Neuronal stem cell (in vitro differentiated cells): ENCODE results near the gene CHD2.

Experiments
- DNase-seq: peaks from one replicate; pipeline ENCODE4 v3.0.0-alpha.2; 2013; ENCODE audit warnings: low spot score
- H2AFZ ChIP-seq: one replicate; pipeline ENCODE4 v1.6.1; 2013; ENCODE audit warnings: mild to moderate bottlenecking, low read length, inconsistent platforms
- H2AK5ac ChIP-seq: 2 replicates; pipeline ENCODE4 v1.6.1; 2013; ENCODE audit warnings: low read depth, mild to moderate bottlenecking, inconsistent platforms, low read length, moderate library complexity, mixed read lengths
- H2BK120ac ChIP-seq: 2 replicates; pipeline ENCODE4 v1.6.1; 2013; ENCODE audit warnings: low read depth, mild to moderate bottlenecking, inconsistent platforms, low read length, moderate library complexity, mixed read lengths
- H2BK12ac ChIP-seq: one replicate; pipeline ENCODE4 v1.6.1; 2013; ENCODE audit warnings: low read length, inconsistent platforms
- H2BK15ac ChIP-seq: 2 replicates; pipeline ENCODE4 v1.6.1; 2013; ENCODE audit warnings: mild to moderate bottlenecking, low read length, inconsistent platforms, mixed read lengths
- H2BK5ac ChIP-seq: one replicate; pipeline ENCODE4 v1.6.1; 2013; ENCODE audit warnings: inconsistent platforms, mild to moderate bottlenecking, low read length, moderate library complexity
- H3K14ac ChIP-seq: one replicate; pipeline ENCODE4 v1.6.1; 2013; ENCODE audit warnings: low read length, inconsistent platforms
- H3K18ac ChIP-seq: 2 replicates; pipeline ENCODE4 v1.6.1; 2013; ENCODE audit warnings: low read length, inconsistent platforms
- H3K23ac ChIP-seq: 2 replicates; pipeline ENCODE4 v1.6.1; 2013; ENCODE audit warnings: low read depth, mild to moderate bottlenecking, mixed read lengths, low read length, inconsistent platforms; ENCODE audit not compliant: poor library complexity
- H3K27ac ChIP-seq: replicated peaks from 3 replicates; pipeline ENCODE4 v1.5.1; 2013; ENCODE audit warnings: low read length, inconsistent platforms
- H3K27me3 ChIP-seq, 3 experiments: 2 replicates each; pipeline ENCODE4 v1.6.1; 2013; ENCODE audit warnings: low read length in 3 of 3, mild to moderate bottlenecking in 2 of 3, inconsistent platforms in 1 of 3, low read depth in 1 of 3, mixed read lengths in 1 of 3, moderate library complexity in 1 of 3; ENCODE audit not compliant: control insufficient read depth in 3 of 3, insufficient read depth in 3 of 3
- H3K36me3 ChIP-seq, 2 donors: replicated peaks in 1 of 2; 2 replicates each; pipeline ENCODE4 v1.6.1; 2013; ENCODE audit warnings: low read length in 2 of 2; ENCODE audit not compliant: control insufficient read depth in 2 of 2, insufficient read depth in 2 of 2
- H3K4ac ChIP-seq: 2 replicates; pipeline ENCODE4 v1.6.1; 2013; ENCODE audit warnings: inconsistent platforms, mild to moderate bottlenecking, low read length, moderate library complexity
- H3K4me1 ChIP-seq, 2 donors: 1 replicate in 1 of 2; 2 replicates in 1 of 2; pipeline ENCODE4 v1.6.1; 2013; ENCODE audit warnings: low read length in 2 of 2, low read depth in 1 of 2; ENCODE audit not compliant: control insufficient read depth in 2 of 2, insufficient read depth in 1 of 2
- H3K4me2 ChIP-seq: one replicate; pipeline ENCODE4 v1.6.1; 2013; ENCODE audit warnings: mild to moderate bottlenecking, low read length, inconsistent platforms; ENCODE audit not compliant: insufficient read depth, poor library complexity, severe bottlenecking
- H3K4me3 ChIP-seq, 2 donors: 2 replicates each; pipeline ENCODE4 v1.5.1; 2013; ENCODE audit warnings: low read length in 2 of 2, mild to moderate bottlenecking in 2 of 2, inconsistent platforms in 1 of 2, moderate library complexity in 1 of 2
- H3K79me1 ChIP-seq: one replicate; pipeline ENCODE4 v1.6.1; 2013; ENCODE audit warnings: low read depth, mild to moderate bottlenecking, inconsistent platforms, low read length, moderate library complexity
- H3K9ac ChIP-seq: one replicate; pipeline ENCODE4 v1.6.1; 2013; ENCODE audit warnings: mild to moderate bottlenecking, low read depth, low read length, inconsistent platforms; ENCODE audit not compliant: poor library complexity
- H3K9me3 ChIP-seq, 2 donors: replicated peaks in 1 of 2; 2 replicates each; pipeline versions ENCODE3 to v1.6.1; 2013; ENCODE audit warnings: low read length in 2 of 2, mild to moderate bottlenecking in 2 of 2, inconsistent platforms in 1 of 2, low read depth in 1 of 2, mixed read lengths in 1 of 2, moderate library complexity in 1 of 2; ENCODE audit not compliant: control insufficient read depth in 2 of 2, insufficient read depth in 1 of 2
- H4K8ac ChIP-seq: one replicate; pipeline ENCODE4 v1.6.1; 2013; ENCODE audit warnings: low read depth, mild to moderate bottlenecking, inconsistent platforms, low read length, moderate library complexity
- H4K91ac ChIP-seq: one replicate; pipeline ENCODE4 v1.6.1; 2013; ENCODE audit warnings: low read length, low read depth, mild to moderate bottlenecking, inconsistent platforms; ENCODE audit not compliant: poor library complexity
- WGBS, 2 donors: extraction: QIAGEN DNeasy Blood & Tissue Kit; methylation state at CpG; one replicate each; pipeline ENCODE4 v1.1.7; 2013; ENCODE audit warnings: missing lambda C conversion rate in 2 of 2, mixed read lengths in 1 of 2; ENCODE audit not compliant: insufficient read length in 2 of 2, insufficient replicate concordance in 1 of 2; ENCODE audit errors: extremely low coverage in 2 of 2; 5-methylcytosine and 5-hydroxymethylcytosine counted together

The CHD2 gene

DNA sequence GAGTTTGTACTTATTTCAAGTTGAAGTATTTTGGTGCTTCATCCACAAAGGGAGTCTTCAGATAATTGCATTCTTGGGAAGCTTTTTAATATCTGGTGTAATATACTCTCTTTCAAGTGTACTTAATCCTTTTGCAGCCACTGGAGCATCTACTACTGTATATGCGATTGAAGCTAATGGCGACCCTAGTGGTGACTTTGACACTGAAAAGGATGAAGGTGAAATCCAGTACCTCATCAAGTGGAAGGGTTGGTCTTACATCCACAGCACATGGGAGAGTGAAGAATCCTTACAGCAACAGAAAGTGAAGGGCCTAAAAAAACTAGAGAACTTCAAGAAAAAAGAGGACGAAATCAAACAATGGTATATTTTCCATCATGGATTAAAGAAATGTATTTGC, 42.6 kb downstream of the CHD2 start:
- Histone ChIP-seq H2BK12ac (no peak overlapping the region), H4K8ac (no peak overlapping the region), H3K27ac (no peak overlapping the region), H3K9ac (no peak overlapping the region), H3K4ac (no peak overlapping the region), H3K4me1 (no peaks in the 10 kb centered on the region), H3K4me2 (no peak overlapping the region), H2BK120ac (no peak overlapping the region), H3K18ac (no peak overlapping the region), H3K27me3 (no peaks in the 10 kb centered on the region), H2AK5ac (no peak overlapping the region), H3K79me1 (no peaks in the 10 kb centered on the region), H3K9me3 (peaks cover 12 to 43% of the 10 kb centered on the region in 2 donors), H3K36me3 (peaks cover 36 to 98% of the 10 kb centered on the region in 2 donors), H2BK15ac (no peak overlapping the region), H3K23ac (no peak overlapping the region), H2AFZ (no peak overlapping the region), H2BK5ac (no peak overlapping the region), H3K4me3 (no peak overlapping the region), H4K91ac (no peak overlapping the region), H3K14ac (no peak overlapping the region)
- DNase-seq: no peak
- no CpG with 5 or more reads among the region's 3 CpGs for WGBS, 2 donors

DNA sequence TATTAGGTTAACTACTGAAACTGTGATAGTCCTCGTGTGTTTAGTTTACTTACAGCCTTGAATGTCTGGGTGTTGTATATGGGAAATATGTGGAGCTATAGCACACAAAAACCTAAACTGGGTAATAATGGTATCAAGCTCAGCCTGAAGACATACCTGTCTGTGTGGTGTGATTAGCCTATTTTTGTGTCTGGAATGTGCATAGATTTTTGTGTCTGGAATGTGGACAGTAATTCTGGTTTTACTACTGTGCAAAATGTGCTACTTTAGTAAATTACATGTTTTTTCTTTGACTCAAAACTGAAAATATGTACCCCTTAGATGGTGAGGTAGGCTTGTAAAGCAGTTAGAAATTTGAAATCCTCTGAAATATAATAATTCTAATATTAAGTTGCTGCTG, 43.5 kb downstream of the CHD2 start:
- H2AK5ac ChIP-seq: no peak overlapping the region
- no peak overlapping the region for H2AFZ ChIP-seq
- no peak overlapping the region for H3K4ac ChIP-seq
- no peak overlapping the region for H2BK12ac ChIP-seq
- H2BK15ac ChIP-seq: no peak overlapping the region
- H4K8ac ChIP-seq: no peak overlapping the region
- no peaks in the 10 kb centered on the region for H3K79me1 ChIP-seq
- no peak overlapping the region for H4K91ac ChIP-seq
- peaks cover 15 to 52% of the 10 kb centered on the region in 2 donors for H3K9me3 ChIP-seq
- WGBS, 2 donors: no CpG with 5 or more reads among the region's 1 CpG
- H3K27ac ChIP-seq: no peak overlapping the region
- no peak overlapping the region for H2BK120ac ChIP-seq
- no peak overlapping the region for H2BK5ac ChIP-seq
- DNase-seq: no peak
- H3K14ac ChIP-seq: no peak overlapping the region
- H3K9ac ChIP-seq: no peak overlapping the region
- H3K4me2 ChIP-seq: no peak overlapping the region
- peaks cover 41 to 98% of the 10 kb centered on the region in 2 donors for H3K36me3 ChIP-seq
- no peaks in the 10 kb centered on the region for H3K27me3 ChIP-seq
- no peak overlapping the region for H3K18ac ChIP-seq
- no peak overlapping the region for H3K4me3 ChIP-seq
- H3K4me1 ChIP-seq: no peaks in the 10 kb centered on the region
- H3K23ac ChIP-seq: no peak overlapping the region

DNA sequence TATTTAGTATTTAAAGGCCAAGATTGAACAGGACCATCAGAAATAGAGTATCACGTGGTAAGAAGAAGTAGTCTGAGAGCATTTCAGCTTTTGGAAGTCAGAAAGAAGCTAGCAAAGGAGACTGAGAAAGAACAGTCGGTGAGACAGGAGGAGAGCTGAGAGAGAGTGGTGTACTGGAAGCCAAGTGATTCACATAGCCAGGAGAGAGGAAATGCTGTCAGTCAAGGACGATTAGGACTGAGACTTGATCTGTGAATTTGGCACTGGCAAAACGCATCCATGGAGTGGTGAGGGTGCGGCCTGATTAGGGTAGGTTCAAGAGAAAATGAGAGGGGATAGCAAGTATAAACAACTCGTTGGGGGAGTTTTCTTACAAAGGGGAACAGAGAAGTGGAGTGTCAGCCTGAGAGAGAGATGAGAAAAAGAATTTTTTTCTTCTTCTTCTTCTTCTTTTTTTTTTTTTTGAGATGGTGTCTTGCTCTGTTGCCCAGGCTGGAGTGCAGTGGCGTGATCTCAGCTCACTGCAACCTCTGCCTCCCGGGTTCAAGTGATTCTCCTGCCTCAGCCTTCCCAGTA, 44.9 kb downstream of the CHD2 start:
- Histone ChIP-seq H3K9ac (no peak overlapping the region), H2BK12ac (no peak overlapping the region), H4K91ac (no peak overlapping the region), H3K18ac (no peak overlapping the region), H3K9me3 (peaks cover 26 to 66% of the 10 kb centered on the region in 2 donors), H3K79me1 (no peaks in the 10 kb centered on the region), H3K14ac (no peak overlapping the region), H2BK5ac (no peak overlapping the region), H3K4me1 (no peaks in the 10 kb centered on the region), H3K36me3 (peaks cover 50 to 98% of the 10 kb centered on the region in 2 donors), H4K8ac (no peak overlapping the region), H3K4me2 (no peak overlapping the region), H2BK15ac (no peak overlapping the region), H3K4me3 (no peak overlapping the region), H2AFZ (no peak overlapping the region), H3K27me3 (no peaks in the 10 kb centered on the region), H3K4ac (no peak overlapping the region), H2BK120ac (no peak overlapping the region), H2AK5ac (no peak overlapping the region), H3K23ac (no peak overlapping the region), H3K27ac (no peak overlapping the region)
- WGBS, 2 donors: no CpG with 5 or more reads among the region's 8 CpGs
- no peak for DNase-seq

DNA sequence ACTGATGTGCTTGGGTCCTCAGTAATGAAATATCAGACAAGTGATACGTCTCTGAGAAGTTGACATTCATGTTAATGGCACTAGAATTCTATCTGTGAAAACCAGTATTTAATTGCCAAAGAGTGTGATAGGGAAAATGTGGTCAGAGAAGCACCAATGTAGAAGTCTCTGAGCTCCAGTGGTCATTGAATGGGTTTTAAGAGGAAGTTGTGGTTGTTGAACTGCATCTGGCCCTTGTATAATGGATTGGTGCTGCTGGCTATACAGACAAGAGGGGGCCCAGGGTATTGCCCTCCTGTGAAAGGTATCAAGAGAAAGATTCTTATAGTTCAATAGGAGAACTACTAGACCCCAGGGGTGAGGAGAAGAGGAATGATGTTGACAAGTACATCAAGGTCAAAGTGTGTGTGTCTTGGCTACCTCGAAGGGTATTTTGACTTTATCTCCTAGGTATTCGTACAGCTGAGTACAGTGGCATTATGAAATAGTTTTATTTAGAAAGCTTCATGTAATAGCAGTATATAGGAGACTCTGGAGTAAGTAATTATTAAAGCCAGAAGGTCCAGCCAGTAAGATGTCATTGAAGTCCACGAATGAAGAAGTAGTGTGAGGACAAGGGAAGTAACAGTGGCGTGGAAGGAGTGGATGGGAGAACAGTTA, 47.1 kb downstream of the CHD2 start:
- no peak overlapping the region for H3K14ac ChIP-seq
- H3K36me3 ChIP-seq: peaks cover 53 to 100% of the 10 kb centered on the region in 2 donors
- H2BK5ac ChIP-seq: no peak overlapping the region
- H3K4me3 ChIP-seq: no peak overlapping the region
- no peak overlapping the region for H4K91ac ChIP-seq
- no peak overlapping the region for H2AFZ ChIP-seq
- no peak for DNase-seq
- no peak overlapping the region for H3K4ac ChIP-seq
- no peaks in the 10 kb centered on the region for H3K4me1 ChIP-seq
- no peak overlapping the region for H3K23ac ChIP-seq
- H3K27me3 ChIP-seq: no peaks in the 10 kb centered on the region
- H3K9me3 ChIP-seq: peaks cover 26 to 76% of the 10 kb centered on the region in 2 donors
- no peak overlapping the region for H3K9ac ChIP-seq
- H2AK5ac ChIP-seq: no peak overlapping the region
- no peak overlapping the region for H3K4me2 ChIP-seq
- H3K27ac ChIP-seq: no peak overlapping the region
- H2BK12ac ChIP-seq: no peak overlapping the region
- no peak overlapping the region for H4K8ac ChIP-seq
- H2BK15ac ChIP-seq: no peak overlapping the region
- H2BK120ac ChIP-seq: no peak overlapping the region
- no peak overlapping the region for H3K18ac ChIP-seq
- WGBS, 2 donors: no CpG with 5 or more reads among the region's 5 CpGs
- no peaks in the 10 kb centered on the region for H3K79me1 ChIP-seq
